ENCODE data around the gene P2RX3.

DNA sequence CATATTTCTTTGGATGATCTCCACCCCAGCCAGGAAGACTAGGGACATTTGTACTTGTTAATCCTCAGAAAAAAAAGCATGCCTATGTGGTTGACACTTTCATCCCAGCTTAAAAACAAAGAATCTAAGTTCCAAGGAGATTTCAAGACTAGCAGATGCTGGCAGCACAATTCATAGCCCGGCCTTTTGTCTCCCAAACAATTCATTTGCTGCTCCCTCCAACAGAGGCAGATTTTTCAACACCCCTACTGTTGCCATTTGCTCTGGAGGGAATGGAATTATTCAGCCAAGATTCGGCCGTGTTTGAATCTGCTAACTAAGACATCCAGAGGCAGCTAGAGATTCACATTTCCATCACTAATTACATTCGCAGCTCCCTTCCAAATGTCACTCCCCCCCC is 15.3 kb downstream of the P2RX3 start:
- TF ChIP-seq, protein P1, sequence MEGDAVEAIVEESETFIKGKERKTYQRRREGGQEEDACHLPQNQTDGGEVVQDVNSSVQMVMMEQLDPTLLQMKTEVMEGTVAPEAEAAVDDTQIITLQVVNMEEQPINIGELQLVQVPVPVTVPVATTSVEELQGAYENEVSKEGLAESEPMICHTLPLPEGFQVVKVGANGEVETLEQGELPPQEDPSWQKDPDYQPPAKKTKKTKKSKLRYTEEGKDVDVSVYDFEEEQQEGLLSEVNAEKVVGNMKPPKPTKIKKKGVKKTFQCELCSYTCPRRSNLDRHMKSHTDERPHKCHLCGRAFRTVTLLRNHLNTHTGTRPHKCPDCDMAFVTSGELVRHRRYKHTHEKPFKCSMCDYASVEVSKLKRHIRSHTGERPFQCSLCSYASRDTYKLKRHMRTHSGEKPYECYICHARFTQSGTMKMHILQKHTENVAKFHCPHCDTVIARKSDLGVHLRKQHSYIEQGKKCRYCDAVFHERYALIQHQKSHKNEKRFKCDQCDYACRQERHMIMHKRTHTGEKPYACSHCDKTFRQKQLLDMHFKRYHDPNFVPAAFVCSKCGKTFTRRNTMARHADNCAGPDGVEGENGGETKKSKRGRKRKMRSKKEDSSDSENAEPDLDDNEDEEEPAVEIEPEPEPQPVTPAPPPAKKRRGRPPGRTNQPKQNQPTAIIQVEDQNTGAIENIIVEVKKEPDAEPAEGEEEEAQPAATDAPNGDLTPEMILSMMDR (IDR thresholded peaks at IDR 0.05): no peak
- TF ChIP-seq POLR2A (IDR thresholded peaks at IDR 0.05): no peak
